Colonic mucosa (tissue), 4 donors: ENCODE results near the gene NHEJ1. TPM values are rescaled to one million over a fixed set of nuclear protein-coding genes. Genes with fewer than 3 reads are reported as not detected.

Experiments
- DNase-seq: peaks from one replicate; pipeline ENCODE4 v3.0.0-alpha.2; 2020
- H3K27ac ChIP-seq: fragments of 200-600 bp; one replicate; pipeline ENCODE4 v1.8.0; 2021
- H3K27me3 ChIP-seq: fragments of 200-600 bp; one replicate; pipeline ENCODE4 v1.8.0; 2021
- H3K36me3 ChIP-seq: fragments of 200-600 bp; one replicate; pipeline ENCODE4 v1.8.0; 2021
- H3K4me1 ChIP-seq: fragments of 200-600 bp; one replicate; pipeline ENCODE4 v1.8.0; 2021; ENCODE audit warnings: mild to moderate bottlenecking
- H3K4me3 ChIP-seq: fragments of 200-600 bp; one replicate; pipeline ENCODE4 v1.8.0; 2021
- H3K9ac ChIP-seq, 2 donors: one replicate each; pipeline ENCODE4 v1.7.0; 2013; ENCODE audit warnings: control low read depth in 2 of 2, low read depth in 2 of 2, low read length in 2 of 2
- H3K9me3 ChIP-seq: fragments of 200-600 bp; one replicate; pipeline ENCODE4 v1.8.0; 2021
- intact Hi-C: fragments of 100-400 bp; cut with DNase I; formaldehyde crosslinking; loops from one replicate; pipeline ENCODE4 v1.14.1; 2022
- total RNA-seq, 2 donors: library from RNA; stranded (reverse); fragmentation: NEBNext Ultra II Directional in 1 of 2; extraction: Animal tissue kit (Norgen Biotek cat#: 25700) in 1 of 2; gene quantifications; one replicate each; pipeline ENCODE4 v1.2.1, GENCODE V29; 2021
- TF ChIP-seq, protein P1 (sequence below): fragments of 200-600 bp; IDR thresholded peaks from one replicate; pipeline ENCODE4 v1.8.0; 2022; ENCODE audit warnings: antibody characterized with exemption, mild to moderate bottlenecking
- donor health status: healthy.
- donor health status: DM: no; HTN: no; CAD: no.
- donor health status: DM: no; HTN: no; CAD: no.

Gene NHEJ1
- total RNA-seq, 2 donors from 2014 or later: 30.7 to 51.1 TPM

DNA sequence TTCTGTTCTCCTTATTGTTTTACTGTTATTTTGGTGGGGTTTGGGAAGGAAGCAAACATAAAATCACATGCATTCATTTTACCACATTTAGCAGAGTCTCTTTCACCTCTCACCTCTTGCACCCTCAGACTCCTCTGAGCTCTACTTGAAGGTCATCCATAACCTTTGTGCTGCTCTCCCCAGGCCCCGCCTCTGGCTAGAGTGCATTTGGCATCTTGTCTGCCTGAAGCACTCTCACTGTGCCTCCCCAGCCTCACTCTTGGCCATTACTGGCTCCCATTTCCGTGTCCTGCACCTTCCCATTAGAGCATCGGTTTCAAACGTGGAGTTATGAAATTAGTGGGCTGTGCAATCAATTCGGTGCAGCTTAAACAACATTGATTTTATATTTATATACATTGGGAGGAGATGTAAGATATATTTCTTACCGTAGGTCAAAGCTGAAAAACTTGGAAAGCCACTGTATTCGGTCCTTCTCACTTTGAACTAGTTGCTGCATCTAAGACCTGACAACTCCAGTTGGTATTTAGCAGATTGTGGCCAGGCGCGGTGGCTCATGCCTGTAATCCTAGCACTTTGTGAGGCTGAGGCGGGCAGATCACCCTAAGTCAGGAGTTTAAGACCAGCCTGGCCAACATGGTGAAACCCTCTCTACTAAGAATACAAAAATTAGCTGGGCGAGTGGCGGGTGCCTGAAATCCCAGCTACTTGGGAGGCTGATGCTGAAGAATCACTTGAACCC lies 39.0 kb upstream of the NHEJ1 start:
- TF ChIP-seq, protein P1, sequence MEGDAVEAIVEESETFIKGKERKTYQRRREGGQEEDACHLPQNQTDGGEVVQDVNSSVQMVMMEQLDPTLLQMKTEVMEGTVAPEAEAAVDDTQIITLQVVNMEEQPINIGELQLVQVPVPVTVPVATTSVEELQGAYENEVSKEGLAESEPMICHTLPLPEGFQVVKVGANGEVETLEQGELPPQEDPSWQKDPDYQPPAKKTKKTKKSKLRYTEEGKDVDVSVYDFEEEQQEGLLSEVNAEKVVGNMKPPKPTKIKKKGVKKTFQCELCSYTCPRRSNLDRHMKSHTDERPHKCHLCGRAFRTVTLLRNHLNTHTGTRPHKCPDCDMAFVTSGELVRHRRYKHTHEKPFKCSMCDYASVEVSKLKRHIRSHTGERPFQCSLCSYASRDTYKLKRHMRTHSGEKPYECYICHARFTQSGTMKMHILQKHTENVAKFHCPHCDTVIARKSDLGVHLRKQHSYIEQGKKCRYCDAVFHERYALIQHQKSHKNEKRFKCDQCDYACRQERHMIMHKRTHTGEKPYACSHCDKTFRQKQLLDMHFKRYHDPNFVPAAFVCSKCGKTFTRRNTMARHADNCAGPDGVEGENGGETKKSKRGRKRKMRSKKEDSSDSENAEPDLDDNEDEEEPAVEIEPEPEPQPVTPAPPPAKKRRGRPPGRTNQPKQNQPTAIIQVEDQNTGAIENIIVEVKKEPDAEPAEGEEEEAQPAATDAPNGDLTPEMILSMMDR: no peak
- no peak overlapping the region for H3K4me3 ChIP-seq
- DNase-seq: no peak
- no peak overlapping the region for H3K27ac ChIP-seq
- no peaks in the 10 kb centered on the region for H3K9me3 ChIP-seq
- intact Hi-C loops: no loop called here
- no peaks in the 10 kb centered on the region for H3K27me3 ChIP-seq
- H3K36me3 ChIP-seq: no peaks in the 10 kb centered on the region
- no peak overlapping the region for H3K9ac ChIP-seq
- H3K4me1 ChIP-seq: no peaks in the 10 kb centered on the region

DNA sequence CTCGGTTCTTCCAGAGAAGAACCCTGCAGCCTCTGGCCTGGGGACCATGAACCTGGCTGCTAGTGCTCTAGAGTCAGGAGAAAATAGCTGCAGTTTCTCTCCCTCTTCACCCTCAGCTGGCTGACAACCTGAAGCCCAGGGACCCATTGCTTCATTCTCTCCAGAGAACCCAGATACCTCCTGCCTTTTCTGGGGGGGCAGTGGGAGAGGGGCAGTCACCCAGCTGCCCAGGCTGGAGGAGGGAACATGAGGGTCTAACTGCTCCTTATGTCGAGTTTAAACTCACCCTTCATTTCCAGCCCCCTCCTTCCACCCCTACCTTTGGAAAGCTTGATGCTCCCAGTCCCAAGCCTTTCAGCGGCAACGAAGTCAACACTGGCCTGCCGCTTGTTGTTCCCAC lies 38.4 kb upstream of the NHEJ1 start:
- TF ChIP-seq, protein P1: no peak
- no peak overlapping the region for H3K4me3 ChIP-seq
- no peak overlapping the region for H3K27ac ChIP-seq
- no peak for DNase-seq
- no peak overlapping the region for H3K9ac ChIP-seq
- H3K9me3 ChIP-seq: no peaks in the 10 kb centered on the region
- H3K36me3 ChIP-seq: no peaks in the 10 kb centered on the region
- H3K27me3 ChIP-seq: no peaks in the 10 kb centered on the region
- H3K4me1 ChIP-seq: no peaks in the 10 kb centered on the region
- intact Hi-C loops: no loop called here

DNA sequence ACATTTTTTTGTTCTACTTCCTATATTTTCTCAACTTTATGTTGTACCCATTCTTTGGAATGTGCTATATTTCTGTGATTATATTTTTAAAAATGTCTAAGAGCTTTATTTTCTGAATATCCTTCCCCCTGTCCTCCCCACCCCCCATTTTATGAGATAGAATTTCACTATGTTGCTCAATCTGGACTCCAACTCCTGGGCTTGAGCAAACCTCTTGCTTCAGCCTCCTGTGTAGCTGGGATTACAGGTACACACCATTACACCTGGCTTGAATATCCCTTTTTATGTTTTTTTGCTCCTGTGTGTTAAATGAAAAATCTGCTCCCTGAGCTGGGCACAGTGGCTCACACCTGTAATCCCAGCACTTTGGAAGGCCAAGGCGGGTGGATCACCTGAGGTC lies 36.8 kb upstream of the NHEJ1 start:
- Histone ChIP-seq H3K9ac (no peak overlapping the region), H3K4me1 (no peaks in the 10 kb centered on the region), H3K27me3 (no peaks in the 10 kb centered on the region), H3K4me3 (no peak overlapping the region), H3K27ac (no peak overlapping the region), H3K9me3 (no peaks in the 10 kb centered on the region), H3K36me3 (no peaks in the 10 kb centered on the region)
- TF ChIP-seq, protein P1: no peak
- intact Hi-C loops: no loop called here
- peak; percentile 5 for DNase-seq

DNA sequence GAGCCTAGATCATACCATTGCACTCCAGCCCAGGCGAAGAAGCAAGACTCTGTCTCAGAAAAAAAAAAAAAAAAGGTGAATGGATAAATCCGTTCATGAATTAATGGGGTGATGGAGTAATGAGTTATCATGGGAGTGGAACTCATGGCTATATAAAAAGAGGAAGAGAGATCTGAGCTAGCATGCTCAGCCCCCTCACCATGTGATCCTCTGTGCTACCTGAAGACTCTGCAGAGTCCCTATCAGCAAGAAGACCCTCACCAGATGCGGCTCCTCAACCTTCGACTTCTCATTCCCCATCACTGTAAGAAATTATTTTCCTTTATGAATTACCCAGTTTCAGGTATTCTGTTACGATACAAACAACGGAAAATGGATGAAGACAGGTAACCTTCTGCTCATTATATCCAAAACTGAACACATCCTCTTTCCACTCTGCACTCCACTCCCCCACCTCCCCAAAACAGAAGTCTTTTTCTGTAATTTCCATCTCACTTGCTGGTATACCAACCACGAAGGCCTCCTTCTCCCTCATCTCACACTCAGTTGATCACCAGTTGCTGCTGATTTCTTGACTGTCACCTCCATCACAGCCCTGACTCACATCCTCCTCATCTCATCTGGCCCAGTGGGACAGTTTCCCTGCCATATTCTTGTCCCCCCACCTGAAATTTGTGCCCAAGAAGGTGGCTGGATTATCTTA lies 26.3 kb upstream of the NHEJ1 start:
- no peak overlapping the region for H3K9ac ChIP-seq
- no peaks in the 10 kb centered on the region for H3K9me3 ChIP-seq
- no peak overlapping the region for H3K4me3 ChIP-seq
- intact Hi-C loops: no loop called here
- peak; percentile 7 for DNase-seq
- H3K4me1 ChIP-seq: no peaks in the 10 kb centered on the region
- no peak overlapping the region for H3K27ac ChIP-seq
- H3K27me3 ChIP-seq: no peaks in the 10 kb centered on the region
- H3K36me3 ChIP-seq: peaks cover 7% of the 10 kb centered on the region
- TF ChIP-seq, protein P1: no peak

DNA sequence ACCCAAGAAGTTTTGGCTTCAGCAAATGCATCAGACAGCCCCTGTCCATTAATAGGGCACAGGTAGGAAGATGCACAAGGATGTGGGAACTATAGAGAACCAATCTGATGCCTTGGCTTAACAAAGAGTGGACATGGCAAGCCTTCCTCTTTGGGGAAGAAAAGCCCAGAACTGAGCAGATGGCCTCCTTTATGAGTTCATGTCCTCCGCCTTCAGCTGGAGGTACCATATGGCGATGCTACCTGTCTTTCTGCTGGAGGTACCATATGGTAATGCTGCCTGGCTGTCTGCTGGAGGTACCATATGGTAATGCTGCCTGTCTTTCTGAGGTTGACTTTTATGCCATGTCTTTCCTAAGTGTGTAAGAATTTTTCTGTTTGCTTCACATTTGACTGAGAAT lies 23.5 kb upstream of the NHEJ1 start:
- Histone ChIP-seq H3K9ac (no peak overlapping the region), H3K4me3 (no peak overlapping the region), H3K4me1 (no peaks in the 10 kb centered on the region), H3K9me3 (no peaks in the 10 kb centered on the region), H3K36me3 (peaks cover 15% of the 10 kb centered on the region), H3K27ac (no peak overlapping the region), H3K27me3 (no peaks in the 10 kb centered on the region)
- intact Hi-C loops: no loop called here
- peak; percentile 17 for DNase-seq
- TF ChIP-seq, protein P1: no peak
